HL-60/S4 (cell line): ENCODE data around the gene SETD2.

Source experiments
- in situ Hi-C: fragments of 300-500 bp; cut with MboI; formaldehyde crosslinking; loops from 2 replicates; pipeline ENCODE4 v1.14.3; 2022; ENCODE audit warnings: low sequenced_read_pairs

SETD2 gene

DNA sequence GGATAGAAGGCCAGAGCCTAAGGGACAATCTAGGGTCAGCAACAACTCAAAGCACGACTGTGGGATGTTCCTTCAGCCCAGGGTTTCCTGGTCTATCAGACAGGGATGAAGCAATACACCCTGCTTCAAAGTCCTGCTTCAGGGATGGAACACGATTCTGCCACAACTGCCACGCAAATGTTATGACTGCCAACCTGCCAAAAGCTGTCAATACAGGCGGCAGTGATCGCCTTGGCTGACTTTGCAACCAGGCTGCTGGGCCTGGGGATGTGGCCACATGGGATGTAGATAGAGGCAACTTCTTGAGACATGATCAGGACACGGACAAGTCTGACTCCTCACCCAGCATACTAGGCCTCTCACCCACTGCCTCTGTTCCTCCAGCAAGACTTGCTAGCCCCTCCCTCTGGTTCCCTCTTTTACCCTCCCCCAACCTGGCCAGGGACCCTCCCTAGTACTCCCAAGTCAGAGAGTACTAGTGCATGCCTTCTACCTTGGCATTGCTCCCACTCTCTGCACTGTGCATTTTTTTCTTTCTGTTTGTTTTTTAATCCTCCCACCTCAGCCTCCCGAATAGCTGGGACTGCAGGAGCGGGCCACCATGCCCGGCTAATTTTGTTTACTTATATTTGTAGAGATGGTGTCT is 195.0 kb downstream of the SETD2 start:
- in situ Hi-C loops = no loop called here

DNA sequence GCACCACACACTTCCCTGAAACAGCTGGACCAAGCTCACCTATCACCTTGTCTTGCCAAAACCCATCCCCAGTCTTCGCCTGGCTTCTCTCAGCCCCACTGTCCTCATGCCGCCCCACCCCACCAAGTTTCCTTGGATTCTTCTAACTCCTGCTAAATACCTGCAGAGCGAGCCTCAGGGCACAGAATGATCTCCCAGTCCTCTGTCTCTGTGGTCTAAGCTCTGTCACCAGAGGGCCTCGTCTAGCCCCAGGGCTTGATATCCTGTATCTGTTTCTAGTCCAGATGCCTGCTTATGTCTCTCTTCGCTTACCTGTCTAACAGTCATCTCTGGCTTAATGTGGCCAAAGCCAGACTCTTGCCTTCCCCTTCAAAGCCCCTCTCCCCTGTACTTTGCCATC is 197.1 kb downstream of the SETD2 start:
- in situ Hi-C loops = no loop called here
